Measurements from ENCODE around the gene EPHB1. TPM values are rescaled to one million over a fixed set of nuclear protein-coding genes. Genes with fewer than 3 reads are reported as not detected.
A peak's percentile ranks its signal among the peaks of the same experiment; 100 is the strongest.

EPHB1 gene
- total RNA-seq, 1 donor from 2014 or later = 13.7 TPM

DNA sequence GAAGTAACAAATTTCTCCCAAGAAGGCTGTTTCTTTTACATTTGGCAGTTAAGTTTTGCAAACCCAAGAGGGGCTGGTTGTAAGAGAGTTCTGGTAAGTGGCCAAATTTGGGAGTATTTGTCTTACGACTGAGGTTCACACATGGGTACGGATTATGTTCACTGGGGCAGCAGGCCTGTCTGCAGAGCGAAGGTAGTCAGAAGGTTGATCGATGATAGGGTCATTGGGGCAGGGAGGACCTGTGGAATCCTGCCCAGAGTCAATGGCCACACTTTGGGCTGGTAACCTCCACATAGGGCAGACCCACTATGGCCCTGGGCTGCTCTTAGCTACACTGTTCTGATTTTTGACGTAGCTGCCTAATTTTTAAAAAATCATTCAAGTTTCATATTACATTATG is 368.6 kb downstream of the EPHB1 start:
- peaks cover 39% of the 10 kb centered on the region for H3K4me1 Mint-ChIP-seq
- DNase-seq (ENCODE audit: low read depth, low spot score) = no peak
- H3K27ac Mint-ChIP-seq (ENCODE audit: unreplicated experiment) = no peak overlapping the region
- peaks cover 3% of the 10 kb centered on the region for H3K36me3 Mint-ChIP-seq (ENCODE audit: low read depth)
- TF ChIP-seq, protein P1, sequence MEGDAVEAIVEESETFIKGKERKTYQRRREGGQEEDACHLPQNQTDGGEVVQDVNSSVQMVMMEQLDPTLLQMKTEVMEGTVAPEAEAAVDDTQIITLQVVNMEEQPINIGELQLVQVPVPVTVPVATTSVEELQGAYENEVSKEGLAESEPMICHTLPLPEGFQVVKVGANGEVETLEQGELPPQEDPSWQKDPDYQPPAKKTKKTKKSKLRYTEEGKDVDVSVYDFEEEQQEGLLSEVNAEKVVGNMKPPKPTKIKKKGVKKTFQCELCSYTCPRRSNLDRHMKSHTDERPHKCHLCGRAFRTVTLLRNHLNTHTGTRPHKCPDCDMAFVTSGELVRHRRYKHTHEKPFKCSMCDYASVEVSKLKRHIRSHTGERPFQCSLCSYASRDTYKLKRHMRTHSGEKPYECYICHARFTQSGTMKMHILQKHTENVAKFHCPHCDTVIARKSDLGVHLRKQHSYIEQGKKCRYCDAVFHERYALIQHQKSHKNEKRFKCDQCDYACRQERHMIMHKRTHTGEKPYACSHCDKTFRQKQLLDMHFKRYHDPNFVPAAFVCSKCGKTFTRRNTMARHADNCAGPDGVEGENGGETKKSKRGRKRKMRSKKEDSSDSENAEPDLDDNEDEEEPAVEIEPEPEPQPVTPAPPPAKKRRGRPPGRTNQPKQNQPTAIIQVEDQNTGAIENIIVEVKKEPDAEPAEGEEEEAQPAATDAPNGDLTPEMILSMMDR (conservative IDR thresholded peaks at IDR 0.05) = no peak
- no peaks in the 10 kb centered on the region for H3K27me3 Mint-ChIP-seq (ENCODE audit: low read depth)
- H3K9me3 Mint-ChIP-seq = no peaks in the 10 kb centered on the region
- H3K4me3 Mint-ChIP-seq = no peak overlapping the region

DNA sequence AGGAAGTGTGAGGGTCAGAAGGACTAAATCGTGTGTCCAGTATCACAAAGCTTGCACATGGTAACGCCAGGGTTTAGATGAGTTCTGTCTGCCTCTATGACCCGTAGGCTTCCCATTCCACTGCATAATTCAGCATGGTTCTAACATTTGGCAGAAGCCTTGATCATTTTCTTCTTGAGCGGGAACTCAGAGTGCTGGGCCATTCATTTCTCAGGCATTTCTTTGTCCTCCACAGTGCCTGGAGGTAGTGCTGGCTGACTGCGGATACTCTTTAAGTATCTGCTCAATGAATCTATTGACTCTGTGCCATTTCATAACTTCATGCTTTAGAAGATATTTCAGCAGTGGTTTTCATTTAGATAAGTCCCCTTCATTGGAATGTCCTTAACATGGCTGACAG is 370.2 kb downstream of the EPHB1 start:
- DNase-seq (ENCODE audit: low read depth, low spot score) = no peak
- peaks cover 31% of the 10 kb centered on the region for H3K4me1 Mint-ChIP-seq

DNA sequence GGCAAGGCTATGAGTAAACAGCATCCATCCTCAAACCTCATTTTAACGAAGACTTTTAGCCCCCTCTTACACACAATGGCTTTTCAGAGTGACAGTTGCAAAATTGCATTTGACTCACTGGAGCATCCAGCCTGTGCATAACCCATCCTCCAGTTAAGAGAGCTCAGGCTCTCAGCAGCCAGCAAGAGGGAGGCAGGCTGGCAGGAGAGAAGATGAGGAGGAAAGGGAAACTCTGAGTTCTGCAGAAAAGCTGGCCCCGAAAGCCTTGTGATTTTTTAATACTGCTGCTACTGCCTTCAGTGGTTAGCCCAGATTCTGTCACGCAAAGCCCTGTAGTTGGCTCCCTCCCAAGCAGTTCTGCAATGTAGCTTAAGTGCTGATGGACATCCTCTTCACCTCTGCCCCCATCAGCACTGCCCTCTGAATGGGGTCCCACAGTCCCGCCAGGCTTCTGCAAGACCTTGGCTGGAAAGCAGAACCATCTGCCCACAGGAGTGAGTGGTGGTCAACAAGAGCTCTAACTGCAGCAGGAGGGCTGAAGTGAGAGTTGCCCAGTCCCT is 371.3 kb downstream of the EPHB1 start:
- H3K27me3 Mint-ChIP-seq (ENCODE audit: low read depth) = no peaks in the 10 kb centered on the region

More for the DNA sequence above, 370.2 kb downstream of the EPHB1 start:
- Mint-ChIP-seq H3K4me3 (no peak overlapping the region), H3K27ac (ENCODE audit: unreplicated experiment) (peak overlapping the region; percentile 35), H3K9me3 (no peaks in the 10 kb centered on the region), H3K36me3 (ENCODE audit: low read depth) (peaks cover 3% of the 10 kb centered on the region), H3K27me3 (ENCODE audit: low read depth) (no peaks in the 10 kb centered on the region)
- TF ChIP-seq, protein P1 (conservative IDR thresholded peaks at IDR 0.05) = no peak

DNA sequence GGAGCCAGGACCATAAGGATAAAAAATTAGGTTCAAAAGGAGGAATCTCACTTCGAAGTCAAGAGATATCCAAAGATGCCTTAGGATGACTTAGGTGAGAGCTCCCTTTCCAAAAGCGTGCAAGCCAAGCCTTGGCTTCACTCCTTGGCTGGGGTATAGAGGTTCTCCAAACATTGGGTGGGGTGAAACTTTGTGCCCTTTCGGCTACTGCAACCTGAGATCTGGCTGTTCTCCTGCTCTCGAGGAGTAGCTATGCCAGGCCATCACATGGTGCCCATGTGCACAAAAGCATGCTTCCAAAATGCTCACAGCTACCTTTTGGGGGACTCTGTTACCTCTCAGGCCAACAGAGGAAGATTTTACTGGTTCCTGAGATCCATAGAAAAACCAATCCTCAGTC is 373.8 kb downstream of the EPHB1 start:
- peak overlapping the region; percentile 79 for H3K27ac Mint-ChIP-seq (ENCODE audit: unreplicated experiment)
- H3K4me3 Mint-ChIP-seq = no peak overlapping the region
- DNase-seq (ENCODE audit: low read depth, low spot score) = no peak
- peaks cover 4% of the 10 kb centered on the region for H3K9me3 Mint-ChIP-seq
- peaks cover 3% of the 10 kb centered on the region for H3K36me3 Mint-ChIP-seq (ENCODE audit: low read depth)
- TF ChIP-seq, protein P1 (conservative IDR thresholded peaks at IDR 0.05) = no peak
- H3K4me1 Mint-ChIP-seq = peaks cover 17% of the 10 kb centered on the region
- no peaks in the 10 kb centered on the region for H3K27me3 Mint-ChIP-seq (ENCODE audit: low read depth)

More for the DNA sequence above, 371.3 kb downstream of the EPHB1 start:
- Mint-ChIP-seq H3K4me3 (no peak overlapping the region), H3K9me3 (no peaks in the 10 kb centered on the region), H3K36me3 (ENCODE audit: low read depth) (peaks cover 3% of the 10 kb centered on the region), H3K4me1 (peaks cover 20% of the 10 kb centered on the region), H3K27ac (ENCODE audit: unreplicated experiment) (no peak overlapping the region)
- DNase-seq (ENCODE audit: low read depth, low spot score) = no peak
- TF ChIP-seq, protein P1 (conservative IDR thresholded peaks at IDR 0.05) = no peak

DNA sequence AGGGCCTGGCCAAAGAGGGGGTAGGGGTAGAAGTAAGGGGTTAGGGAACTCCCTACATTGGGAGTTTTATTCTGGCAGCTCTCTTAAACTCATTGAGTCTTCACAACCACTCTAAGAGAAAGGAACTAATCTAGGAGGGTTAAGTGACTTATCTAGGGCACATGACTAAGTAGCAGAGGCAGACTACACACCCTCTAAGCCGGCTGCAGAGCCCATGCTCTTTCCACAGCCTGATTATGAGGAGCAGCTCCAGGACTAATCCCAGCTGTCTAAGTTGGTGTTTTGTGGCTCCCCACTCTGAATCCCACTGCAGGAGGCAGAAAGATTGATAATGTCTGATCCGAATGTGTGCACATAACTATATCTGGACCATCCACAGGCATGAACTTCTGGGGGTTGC is 374.6 kb downstream of the EPHB1 start:
- H3K27me3 Mint-ChIP-seq (ENCODE audit: low read depth) = no peaks in the 10 kb centered on the region
- H3K4me3 Mint-ChIP-seq = no peak overlapping the region
- H3K36me3 Mint-ChIP-seq (ENCODE audit: low read depth) = peaks cover 3% of the 10 kb centered on the region
- peaks cover 17% of the 10 kb centered on the region for H3K4me1 Mint-ChIP-seq
- H3K9me3 Mint-ChIP-seq = peaks cover 4% of the 10 kb centered on the region
- H3K27ac Mint-ChIP-seq (ENCODE audit: unreplicated experiment) = no peak overlapping the region
- no peak for DNase-seq (ENCODE audit: low read depth, low spot score)
- TF ChIP-seq, protein P1 (conservative IDR thresholded peaks at IDR 0.05) = no peak

All from neural crest cell (in vitro differentiated cells).